PC-9 (cell line): Measurements from ENCODE around the gene GNL1. TPM values are rescaled to one million over a fixed set of nuclear protein-coding genes. Genes with fewer than 3 reads are reported as not detected.
A peak's percentile ranks its signal among the peaks of the same experiment; 100 is the strongest.

Experiments
- BruUV-seq: library from RNA; stranded (reverse); fragments of 400-500 nt; replicated peaks from 2 replicates; lab custom pipeline; 2021; lab: Mats Ljungman, UMichigan
- CTCF ChIA-PET: fragments of 300-600 bp; sonication (Branson Sonifier 250); formaldehyde crosslinking; loops from one replicate; lab custom pipeline; 2022; ENCODE audit warnings: antibody characterized with exemption; lab: Charles Lee
- POLR2A ChIA-PET: fragments of 300-600 bp; sonication (Branson Sonifier 250); formaldehyde crosslinking; loops from one replicate; lab custom pipeline; 2022; ENCODE audit warnings: antibody characterized with exemption; ENCODE audit not compliant: unreplicated experiment; lab: Charles Lee
- DNase-seq, 2 experiments: peaks; one replicate each; pipeline versions ENCODE4 v3.0.0 to v3.0.0-alpha.2; 2015 to 2022; ENCODE audit warnings: mixed read lengths in 1 of 2
- H2AFZ ChIP-seq: fragments of 200-600 bp; sonication (generic); 2 replicates; pipeline ENCODE4 v1.8.1; 2017; ENCODE audit warnings: antibody characterized with exemption
- H3F3A ChIP-seq: fragments of 200-600 bp; sonication (generic); 2 replicates; pipeline ENCODE4 v1.8.1; 2017; ENCODE audit warnings: antibody characterized with exemption, mild to moderate bottlenecking, low read depth; ENCODE audit not compliant: insufficient read depth
- H3K27ac ChIP-seq: fragments of 200-600 bp; sonication (generic); 2 replicates; pipeline ENCODE4 v1.6.1; 2016; ENCODE audit warnings: mixed run types
- H3K27me3 ChIP-seq: fragments of 200-600 bp; sonication (generic); 2 replicates; pipeline ENCODE4 v1.6.1; 2016; ENCODE audit warnings: low read depth, mixed run types; ENCODE audit not compliant: insufficient read depth
- H3K36me3 ChIP-seq: fragments of 200-600 bp; sonication (generic); 2 replicates; pipeline ENCODE4 v1.6.1; 2016; ENCODE audit warnings: low read depth, mixed run types
- H3K4me1 ChIP-seq: fragments of 200-600 bp; sonication (generic); replicated peaks from 2 replicates; pipeline ENCODE4 v1.6.1; 2016; ENCODE audit warnings: mixed run types; ENCODE audit not compliant: insufficient read depth
- H3K4me2 ChIP-seq: fragments of 200-600 bp; sonication (generic); 2 replicates; pipeline ENCODE4 v1.6.1; 2017; ENCODE audit warnings: mixed run types
- H3K4me3 ChIP-seq: fragments of 200-600 bp; sonication (generic); 2 replicates; pipeline ENCODE4 v1.6.1; 2016; ENCODE audit warnings: mixed run types
- H3K79me2 ChIP-seq: fragments of 200-600 bp; sonication (generic); 2 replicates; pipeline ENCODE4 v1.6.1; 2017; ENCODE audit warnings: low read depth, mixed run types
- H3K9me2 ChIP-seq: fragments of 200-600 bp; sonication (generic); 2 replicates; pipeline ENCODE4 v1.8.1; 2017; ENCODE audit warnings: mild to moderate bottlenecking; ENCODE audit not compliant: insufficient read depth
- H3K9me3 ChIP-seq: fragments of 200-600 bp; sonication (generic); 2 replicates; pipeline ENCODE4 v1.8.1; 2016; ENCODE audit warnings: low read depth; ENCODE audit not compliant: insufficient read depth
- H4K20me1 ChIP-seq: fragments of 200-600 bp; sonication (generic); 2 replicates; pipeline ENCODE4 v1.8.1; 2017; ENCODE audit not compliant: insufficient read depth
- EZH2 ChIP-seq: fragments of 200-600 bp; sonication (generic); IDR thresholded peaks from 2 replicates; pipeline ENCODE4 v1.8.0; 2017; ENCODE audit warnings: antibody characterized with exemption, low read depth
- intact Hi-C: fragments of 100-400 bp; cut with micrococcal nuclease; formaldehyde crosslinking; loops from one replicate; pipeline ENCODE4 v1.10.0; 2022; ENCODE audit not compliant: unreplicated experiment
- total RNA-seq: library from RNA; stranded (reverse); gene quantifications from 2 replicates; pipeline ENCODE4 v1.2.3, GENCODE V29; 2021
- TF ChIP-seq, protein P1 (sequence below): fragments of 200-600 bp; sonication (generic); conservative IDR thresholded peaks from 2 replicates; pipeline ENCODE4 v1.6.1; 2017; ENCODE audit warnings: mixed run types, antibody characterized with exemption, mild to moderate bottlenecking, moderate library complexity

The GNL1 gene
- total RNA-seq, 1 experiment from 2014 or later: 114 TPM

DNA sequence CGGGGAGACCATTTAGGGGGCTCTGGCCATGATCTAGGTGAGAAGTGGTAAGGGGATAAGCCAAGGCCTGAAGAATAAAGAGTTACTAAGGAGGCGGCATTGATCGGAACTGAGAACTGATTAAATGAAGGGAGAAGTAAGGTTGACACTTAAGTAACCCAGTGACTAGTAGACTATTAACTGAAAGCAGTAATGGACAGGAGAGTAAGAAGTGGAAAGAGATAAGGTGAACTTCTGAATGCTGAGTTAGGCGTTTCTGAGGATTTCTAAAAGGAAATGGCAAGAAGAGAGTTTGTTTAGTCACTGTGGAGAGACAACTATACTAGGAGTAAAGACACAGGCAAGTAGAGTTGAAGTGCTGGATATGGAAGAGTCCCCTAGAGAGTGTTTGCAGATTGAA is 16.8 kb upstream of the GNL1 start:
- Histone ChIP-seq H3K9me2 (no peaks in the 10 kb centered on the region), H2AFZ (no peak overlapping the region), H3K4me1 (peaks cover 33% of the 10 kb centered on the region), H3K27ac (no peak overlapping the region), H3K79me2 (peaks cover 50% of the 10 kb centered on the region), H3F3A (peaks cover 10% of the 10 kb centered on the region; the same call in 1 of the 2 replicates), H3K27me3 (no peaks in the 10 kb centered on the region), H3K4me2 (peak overlapping the region; percentile 96), H3K36me3 (peaks cover 27% of the 10 kb centered on the region), H4K20me1 (peaks cover 50% of the 10 kb centered on the region), H3K4me3 (0 out of 2 replicates have a peak overlapping the region, but pooled peaks have one; percentile 22), H3K9me3 (no peaks in the 10 kb centered on the region)
- TF ChIP-seq EZH2: no peak
- TF ChIP-seq, protein P1, sequence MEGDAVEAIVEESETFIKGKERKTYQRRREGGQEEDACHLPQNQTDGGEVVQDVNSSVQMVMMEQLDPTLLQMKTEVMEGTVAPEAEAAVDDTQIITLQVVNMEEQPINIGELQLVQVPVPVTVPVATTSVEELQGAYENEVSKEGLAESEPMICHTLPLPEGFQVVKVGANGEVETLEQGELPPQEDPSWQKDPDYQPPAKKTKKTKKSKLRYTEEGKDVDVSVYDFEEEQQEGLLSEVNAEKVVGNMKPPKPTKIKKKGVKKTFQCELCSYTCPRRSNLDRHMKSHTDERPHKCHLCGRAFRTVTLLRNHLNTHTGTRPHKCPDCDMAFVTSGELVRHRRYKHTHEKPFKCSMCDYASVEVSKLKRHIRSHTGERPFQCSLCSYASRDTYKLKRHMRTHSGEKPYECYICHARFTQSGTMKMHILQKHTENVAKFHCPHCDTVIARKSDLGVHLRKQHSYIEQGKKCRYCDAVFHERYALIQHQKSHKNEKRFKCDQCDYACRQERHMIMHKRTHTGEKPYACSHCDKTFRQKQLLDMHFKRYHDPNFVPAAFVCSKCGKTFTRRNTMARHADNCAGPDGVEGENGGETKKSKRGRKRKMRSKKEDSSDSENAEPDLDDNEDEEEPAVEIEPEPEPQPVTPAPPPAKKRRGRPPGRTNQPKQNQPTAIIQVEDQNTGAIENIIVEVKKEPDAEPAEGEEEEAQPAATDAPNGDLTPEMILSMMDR: no peak
- intact Hi-C loops: no loop called here
- DNase-seq: no peak
- BruUV-seq: no TSS peak
- CTCF ChIA-PET: no interaction called here
- POLR2A ChIA-PET: no interaction called here

DNA sequence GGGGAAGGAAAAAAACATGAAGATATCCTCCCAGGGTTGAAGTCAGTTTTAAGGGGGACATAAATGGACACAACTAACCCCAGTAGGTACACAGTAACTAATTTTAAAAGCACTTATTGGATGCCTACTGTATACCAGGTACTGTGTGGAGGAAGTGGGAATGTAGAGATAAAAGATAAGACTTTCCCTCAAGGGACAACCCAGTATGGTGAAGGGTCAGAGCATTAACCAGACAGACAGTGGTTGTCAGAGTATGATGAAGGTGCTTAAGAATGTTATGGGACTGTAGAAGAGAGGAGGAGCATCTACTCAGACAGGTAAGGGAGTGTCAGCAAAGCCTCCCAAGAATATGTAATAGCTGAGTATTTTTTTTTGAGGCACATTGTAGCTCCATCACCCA is 15.9 kb upstream of the GNL1 start:
- POLR2A ChIA-PET: interaction anchor here (0.7 kb wide), 2 partner anchors 245 to 631 kb away, joined by 3 to 5 read pairs; no protein-coding TSS in a partner anchor
- peak overlapping the region; percentile 80 for H3K4me3 ChIP-seq
- H3K9me3 ChIP-seq: no peaks in the 10 kb centered on the region
- CTCF ChIA-PET: interaction anchor here (0.6 kb wide), 1 partner anchor 24 kb away, joined by 8 read pairs; no protein-coding TSS in a partner anchor
- H3F3A ChIP-seq: peaks cover 14% of the 10 kb centered on the region; the same call in 1 of the 2 replicates
- peak in 1 of 2 experiments; percentile 54 for DNase-seq
- no peaks in the 10 kb centered on the region for H3K9me2 ChIP-seq
- H4K20me1 ChIP-seq: peaks cover 43% of the 10 kb centered on the region
- H3K36me3 ChIP-seq: peaks cover 18% of the 10 kb centered on the region; the same call in 1 of the 2 replicates
- no peak overlapping the region for H2AFZ ChIP-seq
- intact Hi-C loops: no loop called here
- no TSS peak for BruUV-seq
- H3K4me1 ChIP-seq: peaks cover 33% of the 10 kb centered on the region
- H3K27ac ChIP-seq: peak overlapping the region; percentile 49; the same call in 1 of the 2 replicates
- peak overlapping the region; percentile 96 for H3K4me2 ChIP-seq
- no peaks in the 10 kb centered on the region for H3K27me3 ChIP-seq
- peaks cover 50% of the 10 kb centered on the region for H3K79me2 ChIP-seq
- no peak for TF ChIP-seq EZH2
- TF ChIP-seq, protein P1: no peak

DNA sequence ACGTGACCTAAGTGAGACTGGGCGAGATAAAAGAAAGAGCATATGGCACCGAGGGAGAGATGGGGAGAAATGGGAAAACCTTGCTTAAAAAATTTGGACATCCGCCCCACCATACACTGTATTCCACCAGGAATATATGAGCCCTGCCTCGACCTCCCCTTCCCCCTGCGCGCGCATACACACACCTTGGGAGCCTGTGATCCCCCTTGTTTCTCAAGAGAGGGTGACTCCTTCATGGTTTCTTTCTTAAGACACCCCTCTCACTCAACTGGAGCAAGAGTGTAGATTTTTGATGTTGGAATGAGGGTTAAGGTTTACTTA is 15.4 kb upstream of the GNL1 start:
- peak overlapping the region; percentile 80 for H3K4me3 ChIP-seq
- ChIA-PET POLR2A (interaction anchor here (0.6 to 1.9 kb wide), 5 partner anchors 15 to 127 kb away, joined by 3 to 11 read pairs (median 3); partner anchors contain the start of gene PRR3), CTCF (interaction anchor here (0.6 to 0.7 kb wide), 2 partner anchors 10 to 19 kb away, joined by 3 to 4 read pairs; no protein-coding TSS in a partner anchor)
- no peaks in the 10 kb centered on the region for H3K9me2 ChIP-seq
- peak overlapping the region; percentile 77 for H2AFZ ChIP-seq
- no peaks in the 10 kb centered on the region for H3K9me3 ChIP-seq
- peaks cover 15% of the 10 kb centered on the region; the same call in 1 of the 2 replicates for H3K36me3 ChIP-seq
- DNase-seq: no peak
- peak overlapping the region; percentile 96 for H3K4me2 ChIP-seq
- peaks cover 43% of the 10 kb centered on the region for H4K20me1 ChIP-seq
- peak overlapping the region; percentile 49; the same call in 1 of the 2 replicates for H3K27ac ChIP-seq
- peaks cover 14% of the 10 kb centered on the region; the same call in 1 of the 2 replicates for H3F3A ChIP-seq
- TF ChIP-seq, protein P1: no peak
- no peak for TF ChIP-seq EZH2
- peaks cover 50% of the 10 kb centered on the region for H3K79me2 ChIP-seq
- H3K27me3 ChIP-seq: no peaks in the 10 kb centered on the region
- peaks cover 33% of the 10 kb centered on the region for H3K4me1 ChIP-seq
- BruUV-seq: TSS peak; percentile 68
- intact Hi-C loops: loop anchor here (1.0 to 2.0 kb wide), 3 partner anchors 15 to 45 kb away; partner anchors contain the start of genes GNL1, MRPS18B and PPP1R10
